AG09309 (cell line): ENCODE results near the gene GTF2F2.

Source experiments
- DNase-seq: peaks from one replicate; pipeline ENCODE4 v3.0.0-alpha.2; 2010; ENCODE audit warnings: low read depth
- H3K4me3 ChIP-seq: 2 replicates; pipeline ENCODE4 v1.5.1; 2011; ENCODE audit warnings: mild to moderate bottlenecking, low read depth, low read length, moderate library complexity; ENCODE audit not compliant: control insufficient read depth
- CTCF ChIP-seq: IDR thresholded peaks from 2 replicates; pipeline ENCODE4 v1.5.1; 2011; ENCODE audit warnings: mild to moderate bottlenecking, low read depth, low read length, inconsistent platforms; ENCODE audit not compliant: insufficient read depth, control insufficient read depth; ENCODE audit errors: missing control alignments

GTF2F2 gene

DNA sequence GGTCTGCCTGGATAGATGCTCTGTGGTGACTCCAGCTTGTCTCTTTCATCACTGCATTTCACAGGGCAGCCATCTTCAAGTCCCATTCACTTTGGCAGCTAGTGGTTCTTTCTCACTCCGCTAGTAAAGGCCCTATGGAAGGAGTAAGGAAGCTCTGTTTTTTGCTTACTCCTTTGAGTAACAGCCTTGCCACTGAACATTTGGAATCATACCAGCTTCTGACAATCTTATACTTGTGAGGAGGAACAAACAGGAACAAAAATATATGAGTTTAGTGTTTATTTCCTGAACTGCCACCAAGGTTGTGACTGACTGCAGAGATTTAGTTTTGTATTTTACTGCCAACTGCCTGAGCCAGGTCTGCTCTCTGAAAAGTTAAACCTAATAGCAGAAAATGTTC, 41.9 kb downstream of the GTF2F2 start:
- TF ChIP-seq CTCF, result no peak
- no peak overlapping the region for H3K4me3 ChIP-seq
- DNase-seq, result no peak

- TF ChIP-seq CTCF, result no peak
- no peak overlapping the region for H3K4me3 ChIP-seq
- DNase-seq, result peak; percentile 74
Measured at GRCh38 chr13:45162821-45163220, 42.5 kb downstream of the GTF2F2 start.

DNA sequence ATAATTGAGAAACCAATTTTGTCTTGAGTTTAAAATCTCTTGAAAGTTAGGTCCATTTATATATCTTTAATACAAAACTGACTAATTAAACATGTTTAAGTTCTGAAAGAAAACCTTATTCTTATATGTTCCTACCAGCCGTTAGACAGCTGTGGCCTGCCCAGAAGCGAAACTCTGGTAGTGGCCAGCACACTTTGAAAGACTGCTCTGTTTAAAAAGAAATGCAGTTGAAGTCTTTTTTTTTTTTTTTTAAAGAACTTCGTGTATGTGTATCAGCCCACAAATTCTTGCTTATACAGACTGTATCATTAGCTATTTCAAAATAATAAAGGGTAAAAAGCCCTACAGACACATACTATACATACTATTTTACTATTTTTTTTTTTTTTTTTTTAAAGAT, 46.5 kb downstream of the GTF2F2 start:
- no peak for DNase-seq
- TF ChIP-seq CTCF, result no peak
- no peak overlapping the region for H3K4me3 ChIP-seq

GRCh38 chr13:45167611-45168554, 47.6 kb downstream of the GTF2F2 start:
- H3K4me3 ChIP-seq, result no peak overlapping the region
- no peak for DNase-seq
- TF ChIP-seq CTCF, result no peak

GRCh38 chr13:45168555-45168930, 48.2 kb downstream of the GTF2F2 start:
- no peak overlapping the region for H3K4me3 ChIP-seq
- DNase-seq, result no peak
- TF ChIP-seq CTCF, result no peak

- DNase-seq, result no peak
- no peak for TF ChIP-seq CTCF
- H3K4me3 ChIP-seq, result no peak overlapping the region
Measured at GRCh38 chr13:45174478-45174877, 54.2 kb downstream of the GTF2F2 start.
